Mammary epithelial cell (primary cell): Measurements from ENCODE around the gene RBM15B.

Experiments used
- CTCF ChIP-seq, 2 donors: IDR thresholded peaks in 1 of 2; conservative IDR thresholded peaks in 1 of 2; 2 replicates each; pipeline ENCODE4 v1.5.1; 2011 to 2012; ENCODE audit warnings: inconsistent platforms in 2 of 2, low read length in 2 of 2, mild to moderate bottlenecking in 2 of 2, control low read depth in 1 of 2, low read depth in 1 of 2; ENCODE audit not compliant: insufficient read depth in 1 of 2; ENCODE audit errors: extremely low read depth in 1 of 2
- EZH2 ChIP-seq: IDR thresholded peaks from 2 replicates; pipeline ENCODE4 v1.6.1; 2012; ENCODE audit warnings: low read length, inconsistent platforms, borderline replicate concordance

- TF ChIP-seq CTCF (conservative IDR thresholded peaks at IDR 0.05 in 1 of 2, IDR thresholded peaks at IDR 0.05 in 1 of 2; ENCODE audit: extremely low read depth in 1 of 2, insufficient read depth in 1 of 2, low read depth in 1 of 2, low read length in 2 of 2) = no peak
- TF ChIP-seq EZH2 = no peak
These were observed 11.8 kb upstream of the RBM15B start for GRCh38 chr3:51379301-51379700.
